GM21528 (cell line): ENCODE results near the gene CAPN1.

ENCODE experiments used
- ATAC-seq: cut with Tn5 transposase; IDR thresholded peaks from one replicate; pipeline ENCODE4 v1.9.1; 2021; ENCODE audit warnings: mild to moderate bottlenecking, moderate library complexity; ENCODE audit not compliant: unreplicated experiment, low FRiP score

CAPN1 gene

DNA sequence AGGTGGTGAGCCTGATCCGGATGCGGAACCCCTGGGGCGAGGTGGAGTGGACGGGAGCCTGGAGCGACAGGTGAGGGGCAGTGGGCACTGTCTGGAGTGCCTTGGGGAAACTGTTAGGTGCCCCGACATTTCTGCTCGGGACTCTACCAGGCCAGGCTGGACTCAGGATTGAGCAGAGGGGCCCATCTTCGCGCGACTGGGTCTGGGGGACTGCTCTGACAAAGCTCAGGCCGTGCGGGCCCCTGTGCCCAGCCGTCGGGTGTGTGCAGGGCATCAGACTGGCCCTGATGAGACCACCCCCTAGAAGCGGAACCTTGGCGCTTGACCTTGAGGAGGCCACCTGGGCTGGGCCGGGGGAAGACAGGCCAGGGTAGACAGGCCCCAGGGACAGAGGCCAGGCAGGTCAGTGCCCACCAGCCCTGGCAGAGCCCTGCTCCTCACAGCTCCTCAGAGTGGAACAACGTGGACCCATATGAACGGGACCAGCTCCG, 6.3 kb downstream of the CAPN1 start:
- no peak for ATAC-seq

DNA sequence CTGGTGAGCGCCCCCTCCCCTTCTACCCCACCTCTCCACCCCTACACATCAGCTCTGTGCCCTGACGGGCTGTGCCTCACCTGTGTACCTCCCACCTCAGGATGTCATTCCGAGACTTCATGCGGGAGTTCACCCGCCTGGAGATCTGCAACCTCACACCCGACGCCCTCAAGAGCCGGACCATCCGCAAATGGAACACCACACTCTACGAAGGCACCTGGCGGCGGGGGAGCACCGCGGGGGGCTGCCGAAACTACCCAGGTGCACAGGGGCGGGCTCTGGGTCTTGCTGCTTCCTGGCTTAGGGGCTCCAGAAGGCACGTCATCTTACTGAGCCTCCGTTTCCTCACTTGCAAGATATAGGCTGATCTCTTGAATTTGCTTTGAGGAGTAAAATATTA, 6.8 kb downstream of the CAPN1 start:
- no peak for ATAC-seq

DNA sequence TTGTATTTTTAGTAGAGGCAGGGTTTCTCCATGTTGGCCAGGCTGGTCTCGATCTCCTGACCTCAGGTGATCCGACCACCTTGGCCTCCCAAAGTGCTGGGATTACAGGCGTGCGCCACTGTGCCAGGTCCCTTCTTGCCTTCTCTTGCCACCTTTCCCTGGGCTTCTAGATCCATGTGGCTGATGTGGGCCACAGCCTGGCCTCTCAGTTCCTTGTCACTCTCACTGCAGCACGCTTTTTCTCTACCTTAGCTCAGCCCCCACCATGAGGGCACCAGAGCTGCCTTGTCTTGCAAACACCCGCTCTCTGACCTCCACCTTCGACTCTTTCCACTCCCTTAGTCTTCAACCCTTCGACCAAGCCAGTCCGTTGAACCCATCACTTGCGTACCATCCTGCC, 7.5 kb downstream of the CAPN1 start:
- ATAC-seq: no peak

DNA sequence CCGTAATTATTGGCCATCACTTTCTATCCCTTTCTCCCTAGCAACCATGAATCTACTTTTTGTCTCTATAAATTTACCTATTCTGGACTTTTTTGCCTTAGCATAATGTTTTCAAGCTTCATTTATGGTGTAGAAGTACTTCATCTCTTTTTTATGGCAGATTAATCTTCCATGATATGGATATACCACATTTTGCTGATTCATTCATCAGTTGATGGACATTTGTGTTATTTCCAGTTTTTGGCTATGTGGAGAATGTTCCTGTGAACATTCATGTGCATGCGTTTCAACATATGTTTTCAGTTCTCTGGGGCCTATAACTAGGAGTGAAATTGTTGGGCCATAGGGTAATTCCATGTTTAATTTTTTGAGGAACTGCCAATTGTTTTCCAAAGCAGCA, 12.8 kb downstream of the CAPN1 start:
- no peak for ATAC-seq

GRCh38 chr11:65204143-65204542, 22.4 kb downstream of the CAPN1 start:
- no peak for ATAC-seq

DNA sequence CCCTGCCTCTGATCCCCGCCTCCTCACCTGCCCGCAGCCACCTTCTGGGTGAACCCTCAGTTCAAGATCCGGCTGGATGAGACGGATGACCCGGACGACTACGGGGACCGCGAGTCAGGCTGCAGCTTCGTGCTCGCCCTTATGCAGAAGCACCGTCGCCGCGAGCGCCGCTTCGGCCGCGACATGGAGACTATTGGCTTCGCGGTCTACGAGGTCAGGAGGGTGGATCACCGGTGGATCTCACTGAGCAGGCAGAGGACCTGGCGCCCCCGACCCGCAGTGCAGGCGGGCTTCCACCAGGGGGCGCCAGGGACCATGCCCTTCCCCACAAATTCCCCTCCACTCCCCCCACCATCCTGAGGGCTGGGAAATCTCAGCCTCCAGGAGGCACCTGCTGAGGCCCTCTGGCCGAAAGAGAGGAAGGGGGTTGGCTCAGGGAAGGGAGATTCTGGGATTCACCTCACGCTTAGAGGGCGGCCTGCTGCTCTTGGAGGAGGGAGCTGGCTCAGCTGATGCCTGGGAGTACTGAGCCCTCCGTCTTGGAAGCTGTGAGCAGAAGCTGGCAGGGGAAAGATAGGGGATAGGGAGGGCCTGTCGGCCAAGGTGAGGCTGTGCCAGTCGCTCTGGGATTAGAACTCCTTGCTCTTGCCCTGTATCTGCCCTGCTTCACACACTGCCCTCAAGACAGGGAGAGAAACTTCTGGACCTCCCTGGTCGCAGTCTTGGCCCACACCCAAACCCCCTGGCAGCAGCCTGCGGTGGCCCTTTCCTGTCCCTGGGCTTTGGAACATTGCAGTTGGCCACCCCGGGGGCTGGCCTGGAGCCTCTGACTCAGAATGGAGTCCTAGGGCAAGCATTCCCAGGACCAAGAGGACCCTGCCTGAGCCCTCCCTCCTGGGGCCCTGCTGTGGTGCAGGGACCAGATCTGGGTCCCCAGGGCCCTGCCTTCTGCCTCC, 23.2 kb downstream of the CAPN1 start:
- ATAC-seq: no peak

- no peak for ATAC-seq
Measured at GRCh38 chr11:65205602-65205967, 23.9 kb downstream of the CAPN1 start.

DNA sequence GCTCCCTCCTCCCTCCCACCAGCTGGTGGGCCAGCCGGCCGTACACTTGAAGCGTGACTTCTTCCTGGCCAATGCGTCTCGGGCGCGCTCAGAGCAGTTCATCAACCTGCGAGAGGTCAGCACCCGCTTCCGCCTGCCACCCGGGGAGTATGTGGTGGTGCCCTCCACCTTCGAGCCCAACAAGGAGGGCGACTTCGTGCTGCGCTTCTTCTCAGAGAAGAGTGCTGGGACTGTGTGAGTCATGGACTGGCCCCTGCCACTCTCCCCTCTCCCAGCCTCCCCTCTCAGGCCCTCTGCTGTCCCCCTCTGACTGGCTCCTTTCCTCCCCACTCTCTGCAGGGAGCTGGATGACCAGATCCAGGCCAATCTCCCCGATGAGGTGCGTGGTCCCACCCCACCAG, 24.7 kb downstream of the CAPN1 start:
- no peak for ATAC-seq

DNA sequence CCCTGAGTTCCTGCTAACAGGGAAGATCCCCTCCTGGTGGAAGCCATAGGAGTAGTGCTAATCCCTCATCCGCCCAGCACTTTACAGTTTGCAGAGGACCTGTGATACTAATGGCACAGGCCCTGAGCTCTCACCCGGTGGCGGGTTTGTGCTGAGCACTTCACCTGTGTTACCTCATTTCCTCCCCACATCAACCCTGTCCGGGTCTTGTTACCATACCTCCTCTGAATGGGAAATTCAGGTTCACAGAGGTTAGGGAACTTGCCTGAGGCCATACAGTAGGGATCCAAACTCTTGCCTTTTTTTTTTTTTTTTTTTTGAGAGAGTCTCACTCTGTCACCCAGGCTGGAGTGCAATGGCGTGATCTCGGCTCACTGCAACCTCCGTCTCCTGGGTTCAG, 25.2 kb downstream of the CAPN1 start:
- no peak for ATAC-seq

DNA sequence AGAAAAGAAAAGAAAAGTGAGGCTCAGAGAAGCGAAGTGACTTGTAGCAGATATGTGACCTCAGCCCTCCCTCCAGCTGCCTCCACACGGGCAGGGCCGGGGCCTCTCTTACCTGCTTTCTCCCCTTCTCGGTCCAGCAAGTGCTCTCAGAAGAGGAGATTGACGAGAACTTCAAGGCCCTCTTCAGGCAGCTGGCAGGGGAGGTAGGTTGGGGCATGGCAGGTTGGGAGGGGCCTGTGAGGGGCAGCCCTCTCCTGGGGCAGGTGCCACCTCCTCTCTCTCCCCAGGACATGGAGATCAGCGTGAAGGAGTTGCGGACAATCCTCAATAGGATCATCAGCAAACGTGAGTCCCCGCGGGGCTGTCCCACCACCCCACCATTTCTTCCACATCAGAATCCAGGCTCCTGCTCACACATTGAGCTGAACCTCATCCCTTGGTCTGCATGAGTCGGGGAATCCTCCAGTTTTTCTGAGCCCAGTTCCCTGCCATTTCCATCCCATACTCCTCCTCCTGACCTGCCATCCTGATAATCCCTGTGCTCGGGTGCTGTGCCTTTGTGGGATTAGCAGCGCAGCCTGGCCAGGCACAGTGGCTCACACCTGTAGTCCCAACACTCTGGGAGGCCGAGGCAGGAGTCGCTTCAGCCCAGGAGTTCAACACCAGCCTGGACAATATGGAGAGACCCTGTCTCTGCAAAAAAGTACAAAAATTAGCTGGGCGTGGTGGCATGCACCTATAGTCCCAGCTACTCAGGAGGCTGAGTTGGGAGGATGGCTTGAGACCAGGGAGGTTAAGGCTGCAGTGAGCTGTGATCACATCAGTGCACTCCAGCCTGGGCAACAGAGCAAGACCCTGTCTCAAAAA, 26.4 kb downstream of the CAPN1 start:
- ATAC-seq: no peak

- ATAC-seq: no peak
Measured at GRCh38 chr11:65208785-65209710, 27.3 kb downstream of the CAPN1 start.

DNA sequence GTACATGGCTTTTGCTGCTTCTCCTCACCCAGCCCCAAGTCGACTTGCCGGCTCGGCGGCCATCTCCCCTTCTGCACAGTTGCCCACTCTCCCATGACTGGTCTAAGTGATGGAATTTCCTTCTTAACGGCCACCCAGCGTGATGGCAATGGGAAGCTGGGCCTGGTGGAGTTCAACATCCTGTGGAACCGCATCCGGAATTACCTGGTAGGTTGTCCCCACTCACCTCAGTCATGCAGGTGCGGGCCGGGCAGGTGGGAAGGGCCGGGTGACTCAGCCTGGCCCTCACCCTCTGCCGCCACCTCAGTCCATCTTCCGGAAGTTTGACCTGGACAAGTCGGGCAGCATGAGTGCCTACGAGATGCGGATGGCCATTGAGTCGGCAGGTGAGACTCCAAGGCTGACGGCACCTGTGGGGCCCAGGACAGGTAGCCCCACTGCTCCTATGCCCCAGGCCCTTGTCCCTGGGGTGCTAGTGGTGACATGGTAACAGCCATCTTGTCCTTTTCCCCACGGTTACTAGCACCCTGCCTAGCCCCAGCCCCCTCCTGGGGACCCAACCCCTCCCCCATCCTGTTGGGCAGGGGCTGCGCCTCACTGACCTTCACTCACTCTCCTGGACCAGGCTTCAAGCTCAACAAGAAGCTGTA, 28.1 kb downstream of the CAPN1 start:
- no peak for ATAC-seq

GRCh38 chr11:65210361-65210731, 28.6 kb downstream of the CAPN1 start:
- no peak for ATAC-seq

- ATAC-seq: no peak
Measured at GRCh38 chr11:65210748-65211147, 29.0 kb downstream of the CAPN1 start.

- no peak for ATAC-seq
Measured at GRCh38 chr11:65211293-65212105, 29.8 kb downstream of the CAPN1 start.

DNA sequence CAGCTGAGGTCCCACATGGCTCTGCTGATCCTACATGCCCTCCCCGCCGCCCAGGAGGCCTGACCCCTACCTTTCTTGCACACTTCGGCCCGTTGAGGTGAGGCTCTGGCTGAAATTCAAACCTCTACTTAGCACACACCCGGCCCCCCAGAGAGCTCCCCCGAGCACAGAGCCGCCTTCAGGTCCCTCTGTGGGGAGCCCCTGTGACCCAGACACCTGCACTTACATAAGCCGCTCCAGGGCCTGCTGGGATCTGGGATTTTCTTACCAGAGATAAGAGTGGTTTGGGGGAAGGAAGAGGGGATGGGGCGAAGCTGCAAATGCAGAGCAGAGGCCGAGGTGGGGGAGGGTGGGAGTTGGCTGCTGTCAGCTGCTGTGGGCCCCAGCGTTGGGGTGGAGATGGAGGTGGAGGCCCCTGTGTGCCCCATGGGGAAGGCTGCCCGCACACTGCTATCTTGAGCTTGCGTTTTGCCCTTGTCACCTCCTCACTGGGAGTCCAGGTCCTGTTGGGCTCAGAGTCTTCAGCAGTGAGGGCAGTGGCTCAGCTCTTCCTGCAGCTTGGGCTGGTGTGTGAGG, 30.6 kb downstream of the CAPN1 start:
- ATAC-seq: no peak

DNA sequence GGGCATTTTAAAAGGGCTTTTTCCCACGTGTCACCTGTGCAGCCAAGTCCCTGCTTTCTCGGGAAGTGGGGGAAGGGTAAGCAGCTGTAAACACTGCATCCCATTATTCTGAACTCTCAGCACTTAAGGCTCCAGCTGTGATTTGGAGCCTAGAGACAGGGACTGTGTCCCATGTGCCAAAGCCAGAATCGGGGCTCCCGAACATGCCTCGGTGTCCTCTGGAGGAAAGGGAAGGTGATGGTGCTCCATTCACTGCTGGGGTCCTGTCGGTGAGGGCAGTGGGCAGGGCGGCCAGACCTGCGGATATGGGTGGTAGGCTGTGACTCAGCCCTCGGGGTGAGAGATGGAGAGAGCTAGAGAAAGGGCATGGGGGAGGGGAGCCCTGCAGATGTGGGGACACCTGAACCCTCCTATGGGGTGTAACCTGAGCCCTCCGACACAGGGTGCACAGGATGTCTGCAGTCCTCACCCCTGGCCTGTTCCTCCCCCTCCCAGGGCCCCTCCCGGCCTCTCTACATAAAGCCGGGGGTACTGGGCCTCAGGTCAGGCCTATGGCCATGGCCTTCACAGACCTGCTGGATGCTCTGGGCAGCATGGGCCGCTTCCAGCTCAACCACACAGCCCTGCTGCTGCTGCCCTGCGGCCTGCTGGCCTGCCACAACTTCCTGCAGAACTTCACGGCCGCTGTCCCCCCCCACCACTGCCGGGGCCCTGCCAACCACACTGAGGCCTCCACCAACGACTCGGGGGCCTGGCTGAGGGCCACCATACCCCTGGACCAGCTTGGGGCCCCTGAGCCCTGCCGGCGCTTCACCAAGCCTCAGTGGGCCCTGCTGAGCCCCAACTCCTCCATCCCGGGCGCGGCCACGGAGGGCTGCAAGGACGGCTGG, 31.8 kb downstream of the CAPN1 start:
- ATAC-seq: no peak
